ENCODE measurements around the gene XCR1.

XCR1 gene

GRCh38 chr3:45968706-45969105, 58.6 kb downstream of the XCR1 start (continued):
- TF ChIP-seq MZF1 (tag by site-specific recombination; IDR thresholded peaks at IDR 0.05; ENCODE audit: borderline replicate concordance), result no peak
- TF ChIP-seq, protein P1, sequence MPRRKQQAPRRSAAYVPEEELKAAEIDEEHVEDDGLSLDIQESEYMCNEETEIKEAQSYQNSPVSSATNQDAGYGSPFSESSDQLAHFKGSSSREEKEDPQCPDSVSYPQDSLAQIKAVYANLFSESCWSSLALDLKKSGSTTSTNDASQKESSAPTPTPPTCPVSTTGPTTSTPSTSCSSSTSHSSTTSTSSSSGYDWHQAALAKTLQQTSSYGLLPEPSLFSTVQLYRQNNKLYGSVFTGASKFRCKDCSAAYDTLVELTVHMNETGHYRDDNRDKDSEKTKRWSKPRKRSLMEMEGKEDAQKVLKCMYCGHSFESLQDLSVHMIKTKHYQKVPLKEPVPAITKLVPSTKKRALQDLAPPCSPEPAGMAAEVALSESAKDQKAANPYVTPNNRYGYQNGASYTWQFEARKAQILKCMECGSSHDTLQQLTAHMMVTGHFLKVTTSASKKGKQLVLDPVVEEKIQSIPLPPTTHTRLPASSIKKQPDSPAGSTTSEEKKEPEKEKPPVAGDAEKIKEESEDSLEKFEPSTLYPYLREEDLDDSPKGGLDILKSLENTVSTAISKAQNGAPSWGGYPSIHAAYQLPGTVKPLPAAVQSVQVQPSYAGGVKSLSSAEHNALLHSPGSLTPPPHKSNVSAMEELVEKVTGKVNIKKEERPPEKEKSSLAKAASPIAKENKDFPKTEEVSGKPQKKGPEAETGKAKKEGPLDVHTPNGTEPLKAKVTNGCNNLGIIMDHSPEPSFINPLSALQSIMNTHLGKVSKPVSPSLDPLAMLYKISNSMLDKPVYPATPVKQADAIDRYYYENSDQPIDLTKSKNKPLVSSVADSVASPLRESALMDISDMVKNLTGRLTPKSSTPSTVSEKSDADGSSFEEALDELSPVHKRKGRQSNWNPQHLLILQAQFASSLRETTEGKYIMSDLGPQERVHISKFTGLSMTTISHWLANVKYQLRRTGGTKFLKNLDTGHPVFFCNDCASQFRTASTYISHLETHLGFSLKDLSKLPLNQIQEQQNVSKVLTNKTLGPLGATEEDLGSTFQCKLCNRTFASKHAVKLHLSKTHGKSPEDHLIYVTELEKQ (tag by site-specific recombination; IDR thresholded peaks at IDR 0.05; ENCODE audit: borderline replicate concordance), result no peak

DNA sequence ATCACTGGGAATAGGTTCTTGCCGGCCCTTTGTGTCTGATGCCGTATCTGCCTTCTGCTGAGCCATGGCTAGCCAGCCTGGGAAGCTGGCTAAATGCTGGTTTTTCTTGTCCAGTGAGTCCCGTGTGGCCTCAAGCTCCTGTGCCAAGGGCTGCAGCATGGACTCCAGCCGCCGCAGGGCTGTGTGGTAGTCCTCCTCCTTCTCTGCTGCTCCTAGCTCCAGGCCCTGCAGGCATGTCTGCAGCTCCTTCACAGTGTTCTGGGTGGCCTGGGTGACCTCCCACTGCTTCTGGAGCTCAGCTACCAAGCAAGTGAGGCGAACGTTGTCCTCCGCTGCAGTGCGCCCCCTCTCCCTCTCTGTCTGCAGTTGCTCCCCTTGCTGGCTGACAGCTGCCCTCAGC, 59.1 kb downstream of the XCR1 start:
- Histone ChIP-seq H3K27ac (ENCODE audit: extremely low read depth, low read depth, low read length) (no peak overlapping the region), H3K36me3 (ENCODE audit: control insufficient read depth in 2 of 2, insufficient read depth in 1 of 2, low read length in 2 of 2) (peaks cover 13 to 92% of the 10 kb centered on the region in 2 experiments), H3K4me1 (ENCODE audit: control insufficient read depth, insufficient read depth, low read length) (no peaks in the 10 kb centered on the region), H3K9me3 (ENCODE audit: control insufficient read depth, insufficient read depth, low read depth, low read length) (no peaks in the 10 kb centered on the region), H3K4me3 (ENCODE audit: low read depth, low read length) (no peak overlapping the region)
- TF ChIP-seq ZNF777 (tag by site-specific recombination; IDR thresholded peaks at IDR 0.05; ENCODE audit: borderline replicate concordance) (no peak), ZBTB44 (tag by site-specific recombination; IDR thresholded peaks at IDR 0.05) (no peak), ZBTB20 (tag by site-specific recombination; IDR thresholded peaks at IDR 0.05) (no peak), ZNF621 (tag by site-specific recombination; IDR thresholded peaks at IDR 0.05) (no peak), ZNF2 (tag by site-specific recombination; IDR thresholded peaks at IDR 0.05) (no peak), ZNF747 (tag by site-specific recombination; IDR thresholded peaks at IDR 0.05) (no peak), GLI2 (tag by site-specific recombination; IDR thresholded peaks at IDR 0.05; ENCODE audit: borderline replicate concordance, low read depth) (no peak), YY2 (tag by site-specific recombination; IDR thresholded peaks at IDR 0.05) (no peak), ZNF580 (tag by site-specific recombination; IDR thresholded peaks at IDR 0.05) (no peak)
- ChIA-PET CTCF (interaction anchor here (2.7 kb wide), 1 partner anchor 110 kb away, joined by 11 read pairs; no protein-coding TSS in a partner anchor), POLR2A (no interaction called here)

GRCh38 chr3:45967724-45968123, 59.6 kb downstream of the XCR1 start:
- H3K36me3 ChIP-seq (ENCODE audit: control insufficient read depth in 2 of 2, insufficient read depth in 1 of 2, low read length in 2 of 2), result peaks cover 13 to 92% of the 10 kb centered on the region in 2 experiments
- no peaks in the 10 kb centered on the region for H3K4me1 ChIP-seq (ENCODE audit: control insufficient read depth, insufficient read depth, low read length)
- H3K9me3 ChIP-seq (ENCODE audit: control insufficient read depth, insufficient read depth, low read depth, low read length), result no peaks in the 10 kb centered on the region
- H3K27ac ChIP-seq (ENCODE audit: extremely low read depth, low read depth, low read length), result no peak overlapping the region
- no peak overlapping the region for H3K4me3 ChIP-seq (ENCODE audit: low read depth, low read length)
- ChIA-PET CTCF (interaction anchor here (2.7 kb wide), 1 partner anchor 111 kb away, joined by 11 read pairs; no protein-coding TSS in a partner anchor), POLR2A (no interaction called here)
- no peak for TF ChIP-seq REST (tag by site-specific recombination; IDR thresholded peaks at IDR 0.05)
- TF ChIP-seq ZNF366 (tag by site-specific recombination; conservative IDR thresholded peaks at IDR 0.05), result no peak
- TF ChIP-seq ZNF140 (tag by site-specific recombination; IDR thresholded peaks at IDR 0.05), result no peak
- no peak for TF ChIP-seq ZNF529 (tag by site-specific recombination; IDR thresholded peaks at IDR 0.05; ENCODE audit: insufficient replicate concordance)
- TF ChIP-seq ZNF664 (tag by site-specific recombination; IDR thresholded peaks at IDR 0.05), result no peak
- TF ChIP-seq ZNF514 (tag by site-specific recombination; IDR thresholded peaks at IDR 0.05), result no peak
- no peak for TF ChIP-seq ZBTB10 (tag by site-specific recombination; IDR thresholded peaks at IDR 0.05)
- no peak for TF ChIP-seq ZNF138 (tag by site-specific recombination; IDR thresholded peaks at IDR 0.05; ENCODE audit: borderline replicate concordance)
- TF ChIP-seq ZNF202 (tag by site-specific recombination; IDR thresholded peaks at IDR 0.05; ENCODE audit: borderline replicate concordance), result no peak
- no peak for TF ChIP-seq ZNF701 (tag by site-specific recombination; IDR thresholded peaks at IDR 0.05)
- no peak for TF ChIP-seq SP7 (tag by site-specific recombination; IDR thresholded peaks at IDR 0.05)
- TF ChIP-seq ZNF114 (tag by site-specific recombination; IDR thresholded peaks at IDR 0.05), result no peak

Measured in HEK293 (cell line).